Activated naive CD4-positive, alpha-beta T cell treated with anti-CD3 and anti-CD28 coated beads, Interleukin-2, amount 10 ng/mL, durations not matched to agents 7 days and 5 days (primary cell): ENCODE results near the gene CDK5RAP1.

Experiments
- CTCF ChIA-PET: fragments of 350-600 bp; sonication (Branson Sonifier 250); formaldehyde crosslinking; loops from one replicate; lab custom pipeline; 2021; ENCODE audit warnings: antibody characterized with exemption; lab: Charles Lee
- DNase-seq: peaks from one replicate; pipeline ENCODE4 v3.0.0-alpha.2; 2020
- H3K27ac Mint-ChIP-seq: one replicate; pipeline ENCODE4 v1.8.0; 2021; ENCODE audit warnings: mild to moderate bottlenecking, moderate library complexity, mixed read lengths
- H3K27me3 Mint-ChIP-seq: one replicate; pipeline ENCODE4 v1.8.0; 2021; ENCODE audit warnings: mild to moderate bottlenecking, mixed read lengths
- H3K36me3 Mint-ChIP-seq: one replicate; pipeline ENCODE4 v1.8.0; 2021; ENCODE audit warnings: mixed read lengths
- H3K4me1 Mint-ChIP-seq: one replicate; pipeline ENCODE4 v1.8.0; 2021; ENCODE audit warnings: mixed read lengths
- H3K4me3 Mint-ChIP-seq: one replicate; pipeline ENCODE4 v1.8.0; 2021; ENCODE audit warnings: mild to moderate bottlenecking, moderate library complexity, mixed read lengths
- H3K9me3 Mint-ChIP-seq: one replicate; pipeline ENCODE4 v1.8.0; 2021; ENCODE audit warnings: mixed read lengths

The CDK5RAP1 gene

GRCh38 chr20:33343521-33343920 lies 57.8 kb downstream of the CDK5RAP1 start:
- no peak overlapping the region for H3K4me3 Mint-ChIP-seq
- CTCF ChIA-PET = no interaction called here

DNA sequence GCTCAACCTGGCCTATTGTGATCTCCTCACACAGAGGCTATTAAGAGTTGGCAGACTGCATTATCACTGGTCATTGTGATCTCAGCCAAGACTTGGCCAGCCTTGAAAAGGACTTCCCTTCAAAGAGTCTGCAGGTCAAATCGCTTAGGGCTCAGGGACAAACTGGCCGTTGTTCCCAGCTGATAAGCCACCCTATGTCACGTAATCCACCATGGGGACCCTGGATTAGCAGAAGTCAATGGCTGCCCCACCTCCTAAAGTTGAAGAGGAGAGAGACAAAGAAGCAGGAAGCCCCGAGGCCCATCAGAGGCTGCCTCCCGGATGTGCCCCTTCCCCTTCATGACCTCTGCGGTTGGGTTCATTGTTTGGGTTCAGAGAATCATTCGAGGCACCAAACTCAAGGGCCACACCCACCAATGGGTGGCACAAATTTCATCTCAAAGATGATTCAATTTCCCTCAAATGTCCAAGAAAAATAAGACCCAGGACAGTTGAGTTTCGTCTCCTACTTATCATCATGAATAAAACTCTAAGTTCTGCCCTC lies 61.7 kb downstream of the CDK5RAP1 start:
- Mint-ChIP-seq H3K27ac (no peak overlapping the region), H3K36me3 (no peaks in the 10 kb centered on the region), H3K4me3 (no peak overlapping the region), H3K9me3 (no peaks in the 10 kb centered on the region), H3K27me3 (no peaks in the 10 kb centered on the region), H3K4me1 (no peaks in the 10 kb centered on the region)
- CTCF ChIA-PET = no interaction called here
- DNase-seq = no peak

More at GRCh38 chr20:33343521-33343920, 57.8 kb downstream of the CDK5RAP1 start:
- no peak overlapping the region for H3K27ac Mint-ChIP-seq
- no peaks in the 10 kb centered on the region for H3K27me3 Mint-ChIP-seq
- H3K9me3 Mint-ChIP-seq = no peaks in the 10 kb centered on the region
- H3K36me3 Mint-ChIP-seq = no peaks in the 10 kb centered on the region
- DNase-seq = no peak
- no peaks in the 10 kb centered on the region for H3K4me1 Mint-ChIP-seq

DNA sequence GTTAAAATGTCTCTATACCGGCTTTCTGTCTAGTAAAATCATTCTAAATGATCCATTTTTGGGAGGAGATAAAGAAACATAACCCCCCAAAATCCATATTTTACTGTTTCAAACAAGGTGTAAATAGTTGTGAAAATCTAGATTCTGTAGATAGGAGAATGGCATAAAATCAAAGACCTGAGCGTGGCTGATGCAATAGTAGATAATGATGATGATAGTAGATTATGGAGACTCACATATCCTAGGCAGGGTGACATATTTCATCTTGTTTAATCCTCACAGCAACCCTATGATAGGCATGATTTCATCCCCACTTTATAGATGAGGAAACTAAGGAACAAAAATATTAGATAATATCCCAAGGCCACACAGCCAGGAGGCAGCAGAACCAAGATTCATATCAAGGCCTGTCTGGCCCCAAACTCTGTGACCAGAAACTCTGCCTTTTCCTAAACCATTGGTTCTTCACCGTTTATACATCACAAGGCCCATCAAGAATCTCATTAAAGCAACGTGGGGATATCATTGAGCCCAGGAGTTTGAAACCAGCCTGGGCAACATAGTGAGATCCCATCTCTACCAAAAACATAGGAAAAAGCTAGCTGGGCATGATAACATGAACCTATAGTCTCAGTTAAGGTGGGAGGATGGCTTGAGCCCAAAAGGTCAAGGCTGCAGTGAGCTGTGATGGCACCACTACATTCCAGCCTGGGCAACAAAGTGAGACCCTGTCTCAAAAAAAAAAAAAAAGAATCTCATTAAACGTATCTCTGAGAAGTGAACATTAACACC lies 62.7 kb downstream of the CDK5RAP1 start:
- H3K27ac Mint-ChIP-seq = no peak overlapping the region

GRCh38 chr20:33337531-33338165 lies 63.7 kb downstream of the CDK5RAP1 start:
- Mint-ChIP-seq H3K9me3 (no peaks in the 10 kb centered on the region), H3K4me1 (no peaks in the 10 kb centered on the region), H3K4me3 (no peak overlapping the region), H3K27ac (no peak overlapping the region), H3K27me3 (peaks cover 11% of the 10 kb centered on the region), H3K36me3 (no peaks in the 10 kb centered on the region)
- CTCF ChIA-PET = no interaction called here
- DNase-seq = no peak

More for the DNA sequence above, 62.7 kb downstream of the CDK5RAP1 start:
- Mint-ChIP-seq H3K4me3 (no peak overlapping the region), H3K36me3 (no peaks in the 10 kb centered on the region), H3K9me3 (no peaks in the 10 kb centered on the region), H3K27me3 (peaks cover 5% of the 10 kb centered on the region), H3K4me1 (no peaks in the 10 kb centered on the region)
- CTCF ChIA-PET = no interaction called here
- no peak for DNase-seq

DNA sequence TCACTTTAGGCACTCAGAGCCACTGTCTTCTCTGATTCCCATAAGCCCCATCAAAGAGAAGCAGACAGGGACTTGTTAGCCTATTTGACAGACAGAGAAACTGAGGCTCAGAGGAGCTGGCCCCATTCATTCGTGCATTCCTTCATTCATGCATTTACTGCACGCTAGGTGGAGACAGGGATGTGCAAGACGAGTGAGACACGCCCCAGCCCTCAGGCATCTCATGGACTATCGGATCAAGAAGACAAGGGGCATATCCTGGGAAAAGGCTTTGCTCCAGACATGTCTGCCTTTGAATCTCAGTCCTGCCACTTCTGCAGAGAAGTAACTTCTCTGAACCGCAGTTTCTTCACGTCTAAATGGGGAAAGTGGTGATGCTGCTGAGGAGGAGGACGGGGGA lies 64.2 kb downstream of the CDK5RAP1 start:
- H3K4me1 Mint-ChIP-seq = no peaks in the 10 kb centered on the region
- no peak for DNase-seq
- H3K4me3 Mint-ChIP-seq = no peak overlapping the region
- no peak overlapping the region for H3K27ac Mint-ChIP-seq
- peaks cover 16% of the 10 kb centered on the region for H3K27me3 Mint-ChIP-seq
- H3K36me3 Mint-ChIP-seq = no peaks in the 10 kb centered on the region
- CTCF ChIA-PET = no interaction called here
- H3K9me3 Mint-ChIP-seq = no peaks in the 10 kb centered on the region

DNA sequence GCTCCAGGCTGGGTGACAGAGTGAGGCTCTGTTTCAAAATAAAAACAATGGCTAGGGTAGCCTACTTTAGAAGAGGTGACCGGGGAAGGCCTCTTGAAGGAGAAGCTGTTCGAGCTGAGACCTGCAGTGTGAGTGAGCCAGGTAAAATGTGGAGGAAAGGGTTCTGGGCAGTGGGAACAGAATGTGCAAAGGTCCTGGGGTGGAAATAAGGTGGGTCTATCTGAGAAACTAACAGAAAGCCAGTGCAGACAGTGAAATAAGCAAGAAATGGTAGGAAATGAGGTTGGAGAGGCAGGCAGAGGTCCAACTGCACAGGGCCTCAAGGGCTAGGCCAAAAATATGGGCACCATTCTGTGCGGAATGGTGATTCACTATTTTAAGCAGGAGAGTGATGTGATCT lies 64.9 kb downstream of the CDK5RAP1 start:
- Mint-ChIP-seq H3K36me3 (no peaks in the 10 kb centered on the region), H3K4me1 (no peaks in the 10 kb centered on the region), H3K4me3 (no peak overlapping the region), H3K27me3 (peaks cover 20% of the 10 kb centered on the region), H3K9me3 (no peaks in the 10 kb centered on the region), H3K27ac (no peak overlapping the region)
- CTCF ChIA-PET = no interaction called here
- no peak for DNase-seq

DNA sequence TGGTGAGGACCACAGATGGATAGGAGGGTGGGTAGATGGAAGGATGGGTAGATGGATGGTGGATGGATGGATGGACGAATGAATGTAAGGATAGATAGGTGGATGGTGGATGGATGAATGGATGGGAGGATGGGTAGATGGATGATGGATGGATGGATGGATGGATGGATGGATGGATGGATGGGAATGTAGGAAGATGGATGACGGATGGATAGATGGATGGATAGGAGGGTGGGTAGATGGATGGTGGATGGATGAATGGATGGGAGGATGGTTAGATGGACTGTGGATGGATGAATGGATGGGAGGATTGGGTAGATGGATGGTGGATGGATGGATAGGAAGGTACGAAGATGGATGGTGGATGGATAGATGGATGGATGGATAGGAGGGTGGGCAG lies 67.2 kb downstream of the CDK5RAP1 start:
- Mint-ChIP-seq H3K4me1 (no peaks in the 10 kb centered on the region), H3K36me3 (no peaks in the 10 kb centered on the region), H3K27me3 (peaks cover 31% of the 10 kb centered on the region), H3K27ac (no peak overlapping the region), H3K9me3 (no peaks in the 10 kb centered on the region), H3K4me3 (no peak overlapping the region)
- CTCF ChIA-PET = no interaction called here
- DNase-seq = no peak

DNA sequence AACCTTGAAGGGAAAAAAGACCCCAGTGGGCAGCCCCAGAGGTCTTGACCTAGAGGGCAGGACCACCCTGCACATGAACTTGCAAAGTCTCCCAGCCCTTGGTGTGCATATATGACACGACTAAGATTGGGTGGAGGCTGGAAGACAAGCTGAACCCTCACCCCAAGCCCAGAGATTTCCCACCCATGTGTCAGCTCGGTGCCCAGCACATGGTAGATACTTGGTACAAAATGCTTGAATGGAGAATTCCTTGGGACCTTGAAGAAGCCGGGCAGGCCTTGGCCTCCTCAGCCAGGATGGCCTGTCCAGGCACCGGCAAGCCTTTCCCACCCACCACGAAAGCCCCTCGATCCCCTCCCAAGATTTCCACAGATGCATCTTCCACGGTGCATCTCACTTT lies 67.7 kb downstream of the CDK5RAP1 start:
- no peaks in the 10 kb centered on the region for H3K9me3 Mint-ChIP-seq
- CTCF ChIA-PET = no interaction called here
- H3K27me3 Mint-ChIP-seq = peaks cover 36% of the 10 kb centered on the region

DNA sequence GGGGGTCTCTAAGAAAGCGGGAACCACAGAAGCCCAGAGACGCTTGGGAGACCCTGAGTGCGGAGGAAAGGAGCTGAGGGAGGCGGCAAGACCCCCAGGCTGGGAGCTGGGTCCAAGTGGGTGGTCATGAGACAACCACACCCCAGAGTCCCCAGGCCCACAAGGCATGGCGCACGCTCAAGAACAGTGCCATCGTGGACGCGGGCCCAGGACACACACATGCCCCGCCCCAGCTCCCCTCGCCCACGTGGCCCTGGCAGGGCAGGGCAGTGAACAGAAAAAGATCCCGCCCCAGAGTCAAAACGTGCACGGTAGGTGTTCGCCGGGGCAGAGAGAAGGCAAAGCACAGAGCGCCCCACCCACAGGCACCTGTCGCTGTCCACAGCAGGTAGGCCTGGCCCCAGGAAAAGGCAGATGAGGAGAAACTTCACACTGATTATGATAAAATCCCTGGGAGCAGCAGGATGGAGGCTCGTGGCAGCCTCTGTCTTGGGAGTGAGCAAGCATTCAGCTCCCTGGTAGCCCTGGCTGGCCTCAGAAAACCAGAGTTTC lies 68.3 kb downstream of the CDK5RAP1 start:
- no peaks in the 10 kb centered on the region for H3K36me3 Mint-ChIP-seq
- no peaks in the 10 kb centered on the region for H3K4me1 Mint-ChIP-seq
- no peaks in the 10 kb centered on the region for H3K9me3 Mint-ChIP-seq
- H3K27ac Mint-ChIP-seq = no peak overlapping the region
- CTCF ChIA-PET = no interaction called here
- no peak overlapping the region for H3K4me3 Mint-ChIP-seq
- peaks cover 43% of the 10 kb centered on the region for H3K27me3 Mint-ChIP-seq
- no peak for DNase-seq

More for the DNA sequence above, 67.7 kb downstream of the CDK5RAP1 start:
- no peak overlapping the region for H3K27ac Mint-ChIP-seq
- no peaks in the 10 kb centered on the region for H3K36me3 Mint-ChIP-seq
- H3K4me3 Mint-ChIP-seq = no peak overlapping the region
- no peak for DNase-seq
- no peaks in the 10 kb centered on the region for H3K4me1 Mint-ChIP-seq

DNA sequence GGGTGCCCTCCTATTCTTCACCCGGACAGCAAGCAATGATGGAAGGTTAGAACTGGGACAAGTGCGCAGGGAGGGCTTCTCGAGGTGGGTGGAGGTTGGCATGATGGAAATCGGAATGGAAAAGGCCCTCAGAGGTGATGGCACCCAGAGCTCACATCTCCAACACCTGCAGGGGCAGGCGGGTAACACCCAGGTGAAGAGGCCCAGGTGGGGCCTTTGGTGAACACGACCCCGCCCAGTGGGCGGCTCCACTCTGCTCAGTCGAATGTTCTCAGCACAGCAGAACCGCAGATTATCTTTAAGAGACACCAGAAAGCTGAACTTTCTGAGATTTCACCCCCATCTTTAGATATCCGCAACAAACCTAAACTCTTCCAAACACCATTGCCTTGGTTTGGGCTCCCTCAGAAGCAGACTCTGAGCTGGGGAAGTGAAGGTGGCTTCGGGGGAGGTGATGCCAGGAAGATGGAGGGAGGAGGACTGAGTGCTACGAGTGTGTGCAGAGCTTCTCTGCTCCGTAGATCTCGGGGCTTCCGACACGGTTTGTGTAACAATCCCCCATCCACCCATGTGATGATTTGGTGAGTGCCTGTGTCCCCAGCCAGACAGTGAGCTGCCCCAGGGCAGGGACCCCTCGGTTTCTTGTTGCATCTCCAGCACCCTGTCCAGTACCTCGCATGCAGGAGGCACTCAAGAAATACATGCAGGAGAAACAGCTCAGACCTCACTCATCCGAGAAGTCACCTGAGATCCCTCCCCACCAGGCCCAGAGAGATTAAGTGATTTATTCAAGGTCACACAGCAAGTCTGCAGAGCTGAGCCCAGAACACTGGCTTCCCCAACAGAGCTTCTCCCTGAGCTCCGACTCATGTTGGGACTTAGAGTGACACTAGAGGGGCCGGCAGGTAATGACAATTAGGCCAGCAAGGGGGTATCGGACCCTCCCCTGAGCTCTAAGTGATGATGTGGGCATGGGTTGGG lies 72.9 kb downstream of the CDK5RAP1 start:
- H3K36me3 Mint-ChIP-seq = no peaks in the 10 kb centered on the region
- no peaks in the 10 kb centered on the region for H3K4me1 Mint-ChIP-seq
- peaks cover 50% of the 10 kb centered on the region for H3K27me3 Mint-ChIP-seq
- no peak overlapping the region for H3K4me3 Mint-ChIP-seq
- H3K27ac Mint-ChIP-seq = no peak overlapping the region
- no peaks in the 10 kb centered on the region for H3K9me3 Mint-ChIP-seq
- CTCF ChIA-PET = no interaction called here
- no peak for DNase-seq

GRCh38 chr20:33325350-33325749 lies 76.0 kb downstream of the CDK5RAP1 start:
- H3K36me3 Mint-ChIP-seq = no peaks in the 10 kb centered on the region
- H3K4me1 Mint-ChIP-seq = no peaks in the 10 kb centered on the region
- CTCF ChIA-PET = no interaction called here
- no peaks in the 10 kb centered on the region for H3K9me3 Mint-ChIP-seq
- H3K27me3 Mint-ChIP-seq = peaks cover 46% of the 10 kb centered on the region
- no peak for DNase-seq
- H3K27ac Mint-ChIP-seq = no peak overlapping the region
- no peak overlapping the region for H3K4me3 Mint-ChIP-seq

DNA sequence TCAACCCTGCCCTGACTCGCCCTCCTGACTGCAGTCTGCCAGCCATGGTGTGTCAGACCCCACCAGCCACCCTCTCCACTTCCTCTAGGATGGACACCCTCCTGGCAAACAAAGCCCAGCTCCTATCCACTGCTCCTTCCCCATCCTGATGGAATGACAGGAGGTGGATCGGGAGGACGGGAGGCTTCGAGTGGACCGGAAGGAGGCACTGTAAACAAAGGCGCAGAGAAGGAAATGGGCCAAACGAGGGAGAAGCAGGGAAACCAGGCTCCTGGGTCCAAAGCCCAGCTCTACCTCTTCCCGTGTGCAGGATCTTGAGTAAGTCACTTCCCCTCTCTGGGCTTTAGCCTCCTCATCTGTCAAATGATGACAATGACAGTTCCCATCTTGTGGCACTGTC lies 78.1 kb downstream of the CDK5RAP1 start:
- Mint-ChIP-seq H3K4me3 (no peak overlapping the region), H3K9me3 (no peaks in the 10 kb centered on the region), H3K36me3 (no peaks in the 10 kb centered on the region), H3K4me1 (no peaks in the 10 kb centered on the region), H3K27ac (no peak overlapping the region), H3K27me3 (peaks cover 45% of the 10 kb centered on the region)
- CTCF ChIA-PET = no interaction called here
- DNase-seq = no peak

DNA sequence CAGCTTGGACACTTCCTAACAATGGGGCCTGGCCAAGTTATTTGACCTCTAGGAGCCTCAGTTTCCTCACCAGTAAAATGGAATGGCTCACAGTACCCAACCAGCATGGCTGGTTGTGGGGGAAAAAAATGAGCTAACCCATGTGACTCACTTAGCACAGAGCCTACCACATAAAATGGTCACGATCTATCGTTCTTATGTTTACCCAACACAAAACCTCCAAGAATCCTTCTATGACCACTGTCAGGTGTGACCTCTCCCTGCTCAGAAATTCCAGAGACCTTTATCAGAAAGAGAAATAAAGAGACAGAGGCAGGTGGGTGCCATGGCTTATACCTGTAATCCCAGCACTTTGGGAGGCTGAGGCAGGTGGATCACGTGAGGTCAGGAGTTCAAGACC lies 78.9 kb downstream of the CDK5RAP1 start:
- peaks cover 44% of the 10 kb centered on the region for H3K27me3 Mint-ChIP-seq
- DNase-seq = no peak
- H3K4me1 Mint-ChIP-seq = no peaks in the 10 kb centered on the region
- H3K27ac Mint-ChIP-seq = no peak overlapping the region
- CTCF ChIA-PET = no interaction called here
- H3K4me3 Mint-ChIP-seq = no peak overlapping the region
- no peaks in the 10 kb centered on the region for H3K36me3 Mint-ChIP-seq
- H3K9me3 Mint-ChIP-seq = no peaks in the 10 kb centered on the region

- no peak overlapping the region for H3K27ac Mint-ChIP-seq
- H3K27me3 Mint-ChIP-seq = peaks cover 55% of the 10 kb centered on the region
- H3K9me3 Mint-ChIP-seq = no peaks in the 10 kb centered on the region
- no peaks in the 10 kb centered on the region for H3K36me3 Mint-ChIP-seq
- CTCF ChIA-PET = no interaction called here
- no peak overlapping the region for H3K4me3 Mint-ChIP-seq
- no peaks in the 10 kb centered on the region for H3K4me1 Mint-ChIP-seq
- DNase-seq = no peak
These were observed 81.3 kb downstream of the CDK5RAP1 start for GRCh38 chr20:33320006-33320405.
